Epithelial cell of esophagus (primary cell): ENCODE data around the gene PSMD2.

Experiments
- DNase-seq: peaks from one replicate; pipeline ENCODE4 v3.0.0; 2010; ENCODE audit warnings: low read depth
- H3K4me3 ChIP-seq: 2 replicates; pipeline ENCODE4 v1.5.1; 2011; ENCODE audit warnings: mild to moderate bottlenecking, low read length, control low read depth
- CTCF ChIP-seq: IDR thresholded peaks from 2 replicates; pipeline ENCODE4 v1.5.1; 2011; ENCODE audit warnings: low read depth, mild to moderate bottlenecking, low read length, control low read depth, inconsistent platforms; ENCODE audit not compliant: insufficient read depth; ENCODE audit errors: missing control alignments

The PSMD2 gene

GRCh38 chr3:184334470-184335158, 35.6 kb downstream of the PSMD2 start:
- no peak overlapping the region for H3K4me3 ChIP-seq
- TF ChIP-seq CTCF = no peak
- peak; percentile 88 for DNase-seq

DNA sequence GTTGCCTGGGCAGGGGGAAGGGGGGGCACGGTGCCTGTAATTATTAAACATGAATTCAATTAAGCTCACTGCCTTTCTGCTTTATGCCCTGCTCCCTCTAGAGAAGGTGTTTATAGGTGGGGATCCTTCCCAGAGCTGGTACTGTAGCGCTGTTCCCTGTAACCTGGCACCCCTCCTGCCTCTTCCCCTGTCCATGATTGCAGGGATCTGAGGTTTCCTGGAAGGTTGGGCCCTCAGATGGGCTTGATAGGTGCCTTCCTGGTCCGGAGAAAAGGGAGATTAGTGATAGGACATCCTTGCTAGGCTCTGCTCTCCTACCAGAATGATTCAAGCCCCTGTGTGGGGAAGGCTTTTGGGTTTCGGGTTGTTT, 36.2 kb downstream of the PSMD2 start:
- DNase-seq = no peak
- peak overlapping the region; percentile 1 for H3K4me3 ChIP-seq
- no peak for TF ChIP-seq CTCF

GRCh38 chr3:184335661-184336546, 36.9 kb downstream of the PSMD2 start:
- TF ChIP-seq CTCF = no peak
- DNase-seq = peak; percentile 80
- peak overlapping the region; percentile 75 for H3K4me3 ChIP-seq

DNA sequence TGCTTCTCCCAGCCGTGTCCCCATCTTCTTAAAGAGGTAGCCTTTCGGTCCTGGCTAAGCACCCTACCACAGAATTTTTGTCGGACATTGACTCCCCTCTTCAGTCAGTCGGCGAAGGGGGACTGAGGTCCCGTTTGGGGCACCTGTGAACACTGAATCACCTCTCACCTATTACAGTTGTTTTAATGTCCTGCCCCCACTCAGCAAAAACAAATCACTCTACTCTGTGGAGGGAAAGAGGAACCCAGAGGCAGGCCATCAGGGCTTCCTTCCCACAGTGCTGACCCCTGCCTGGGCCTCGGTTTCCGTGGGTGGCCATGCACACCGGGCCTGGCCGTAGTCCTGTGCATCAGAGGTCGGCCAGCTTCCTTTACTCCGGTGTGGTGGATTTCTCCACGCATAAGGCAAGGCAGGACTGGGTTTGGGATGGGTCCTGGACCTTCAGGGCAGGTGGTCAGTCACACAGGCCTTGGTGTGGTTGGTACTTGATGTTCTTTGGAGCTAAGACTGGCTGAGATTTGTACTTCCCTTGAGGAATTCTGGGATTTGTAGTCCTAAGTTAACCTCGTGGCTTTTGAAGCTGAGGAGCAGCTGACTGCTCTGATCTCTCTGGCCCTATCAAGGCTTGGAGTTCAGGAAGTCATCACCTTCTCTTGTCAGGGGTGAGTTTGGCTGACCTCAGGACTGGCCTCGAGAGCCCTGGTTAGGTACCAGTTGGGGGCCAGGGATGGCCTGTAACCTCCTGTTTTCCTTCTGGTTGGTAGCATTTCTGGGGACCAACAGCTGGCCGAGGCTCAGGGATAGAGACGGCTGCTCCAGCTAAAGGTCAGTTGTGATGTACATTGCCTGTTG, 37.7 kb downstream of the PSMD2 start:
- no peak for TF ChIP-seq CTCF
- peak; percentile 52 for DNase-seq
- H3K4me3 ChIP-seq = peak overlapping the region; percentile 75

GRCh38 chr3:184337399-184337714, 38.3 kb downstream of the PSMD2 start, which contains the start of gene FAM131A:
Gene FAM131A (plus strand): TSS chr3:184337600. CDS start chr3:184337631, 31 bp downstream.
- H3K4me3 ChIP-seq = peak within 1 kb of the TSS; percentile 75
- no peak for TF ChIP-seq CTCF
- no peak for DNase-seq

DNA sequence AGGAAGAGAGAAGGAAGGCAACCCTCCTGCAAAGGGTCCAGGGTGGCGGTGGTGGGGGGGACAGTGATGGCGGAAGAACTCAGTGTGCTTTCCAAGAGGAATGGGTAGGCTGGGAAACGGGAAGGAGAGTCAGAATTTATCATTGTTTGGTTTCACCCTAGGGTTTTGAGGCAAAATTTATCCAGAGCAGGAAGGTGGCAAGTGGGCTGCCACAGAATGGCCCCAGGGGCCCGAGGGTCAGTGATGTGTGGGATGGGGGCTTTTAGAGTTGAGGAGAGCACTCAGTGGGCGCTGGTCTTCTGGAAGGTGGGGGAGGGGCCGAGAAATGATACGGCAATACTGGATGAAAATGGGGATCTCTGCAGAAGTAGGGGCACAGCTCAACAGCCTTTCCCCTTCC, 38.9 kb downstream of the PSMD2 start:
- TF ChIP-seq CTCF = no peak
- no peak overlapping the region for H3K4me3 ChIP-seq
- DNase-seq = no peak
